Right forelimb (tissue), 1 donor: ENCODE results near the gene LNX2.
A peak's percentile ranks its signal among the peaks of the same experiment; 100 is the strongest.

ENCODE experiments used
- DNase-seq: peaks from one replicate; pipeline ENCODE4 v3.0.0-alpha.2; 2018

The LNX2 gene

GRCh38 chr13:27549406-27549981 is 70.8 kb downstream of the LNX2 start:
- DNase-seq = no peak

GRCh38 chr13:27542220-27542619 is 78.1 kb downstream of the LNX2 start:
- DNase-seq = no peak

GRCh38 chr13:27541386-27541785 is 78.9 kb downstream of the LNX2 start:
- DNase-seq = no peak

- no peak for DNase-seq
Measured at GRCh38 chr13:27536361-27537101, 83.8 kb downstream of the LNX2 start.

GRCh38 chr13:27535546-27535945 is 84.8 kb downstream of the LNX2 start:
- DNase-seq = no peak

- DNase-seq = no peak
Measured at GRCh38 chr13:27534981-27535380, 85.3 kb downstream of the LNX2 start.

- DNase-seq = no peak
Measured at GRCh38 chr13:27534108-27534980, 86.0 kb downstream of the LNX2 start.

- DNase-seq = peak; percentile 80
Measured at GRCh38 chr13:27533155-27533643, 87.1 kb downstream of the LNX2 start.

GRCh38 chr13:27528908-27529307 is 91.4 kb downstream of the LNX2 start:
- DNase-seq = no peak

- no peak for DNase-seq
Measured at GRCh38 chr13:27526516-27526915, 93.8 kb downstream of the LNX2 start.

GRCh38 chr13:27524981-27525975 is 95.1 kb downstream of the LNX2 start:
- DNase-seq = no peak

- DNase-seq = no peak
Measured at GRCh38 chr13:27523346-27524073, 96.8 kb downstream of the LNX2 start.

- no peak for DNase-seq
Measured at GRCh38 chr13:27522847-27523246, 97.5 kb downstream of the LNX2 start.

GRCh38 chr13:27516103-27516502 is 104.2 kb downstream of the LNX2 start:
- no peak for DNase-seq

GRCh38 chr13:27510082-27510481 is 110.2 kb downstream of the LNX2 start:
- DNase-seq = no peak

- DNase-seq = no peak
Measured at GRCh38 chr13:27508802-27509201, 111.5 kb downstream of the LNX2 start.

GRCh38 chr13:27505792-27506191 is 114.5 kb downstream of the LNX2 start:
- DNase-seq = no peak

- no peak for DNase-seq
Measured at GRCh38 chr13:27504868-27505194, 115.5 kb downstream of the LNX2 start.

GRCh38 chr13:27504128-27504867 is 116.0 kb downstream of the LNX2 start:
- no peak for DNase-seq

- no peak for DNase-seq
Measured at GRCh38 chr13:27500806-27501534, 119.4 kb downstream of the LNX2 start.
